ENCODE measurements around the gene SMPX.

GRCh38 chrX:21798677-21799219, 40.8 kb upstream of the SMPX start:
- TF ChIP-seq RARB (CRISPR knock-in tag; IDR thresholded peaks at IDR 0.05) (no peak), ARNTL (CRISPR knock-in tag; IDR thresholded peaks at IDR 0.05; ENCODE audit: borderline replicate concordance, low read depth) (no peak), ESRRG (CRISPR knock-in tag; IDR thresholded peaks at IDR 0.05) (no peak), ZFP3 (CRISPR knock-in tag; IDR thresholded peaks at IDR 0.05) (no peak), PATZ1 (CRISPR knock-in tag; IDR thresholded peaks at IDR 0.05; ENCODE audit: borderline replicate concordance) (no peak), ZNF70 (CRISPR knock-in tag; IDR thresholded peaks at IDR 0.05) (no peak), CSDC2 (CRISPR knock-in tag; IDR thresholded peaks at IDR 0.05) (no peak), TCF4 (CRISPR knock-in tag; IDR thresholded peaks at IDR 0.05; ENCODE audit: borderline replicate concordance) (no peak), POU6F1 (CRISPR knock-in tag; IDR thresholded peaks at IDR 0.05; ENCODE audit: borderline replicate concordance, low read depth) (no peak), CSRNP3 (CRISPR knock-in tag; IDR thresholded peaks at IDR 0.05) (no peak)
